ENCODE results near the gene MEF2D. TPM values are rescaled to one million over a fixed set of nuclear protein-coding genes. Genes with fewer than 3 reads are reported as not detected.

Gene MEF2D
- total RNA-seq, 1 experiment from 2014 or later: 18.7 TPM

DNA sequence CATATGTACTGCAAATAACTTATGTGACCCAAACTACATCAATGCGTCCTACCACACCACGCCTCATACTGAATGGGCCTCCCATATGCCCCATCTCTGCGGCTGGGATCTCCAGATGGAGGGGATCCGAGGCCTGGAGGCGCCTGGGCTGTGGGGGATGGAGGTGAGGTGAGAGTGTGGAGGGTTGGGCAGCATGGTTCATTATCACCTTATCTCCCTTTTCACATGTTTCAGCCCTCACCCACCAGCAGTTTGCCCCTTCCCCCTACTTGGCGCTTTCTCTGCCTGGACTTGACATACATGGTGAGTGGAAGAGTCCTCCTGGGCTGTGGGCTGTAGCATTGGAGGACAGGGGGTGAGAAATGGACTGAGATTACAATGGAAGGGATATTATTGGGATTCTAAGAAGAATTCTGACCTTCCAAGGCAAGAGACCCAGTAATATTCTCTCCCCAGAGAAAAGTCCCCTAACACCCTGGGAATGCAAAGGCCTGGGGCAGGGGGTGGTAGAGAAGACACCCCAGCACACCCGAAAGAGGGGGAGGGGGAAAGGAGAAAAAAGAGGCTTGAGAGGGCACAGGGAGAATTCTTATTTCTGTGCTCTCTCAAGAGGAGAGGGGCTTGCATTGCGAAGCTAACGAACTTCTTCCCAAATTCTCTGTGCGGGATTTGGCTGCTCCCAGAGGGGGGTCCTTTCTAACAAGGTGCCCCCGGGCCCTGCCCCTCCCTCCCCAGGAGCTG, 61.4 kb downstream of the MEF2D start:
- DNase-seq: no peak
- peak overlapping the region; percentile 62 for H3K4me2 ChIP-seq (ENCODE audit: insufficient read depth, insufficient read length, low read length)

More for the DNA sequence above, 61.4 kb downstream of the MEF2D start:
- H4K20me1 ChIP-seq (ENCODE audit: control insufficient read depth, insufficient read depth, insufficient read length): no peaks in the 10 kb centered on the region
- Mint-ChIP-seq H3K27ac (no peak overlapping the region), H3K9me3 (peaks cover 4 to 7% of the 10 kb centered on the region in 2 experiments; a peak in 4 of 5 replicates), H3K4me3 (peak overlapping the region in 1 of 2 experiments; percentile 77; a peak in 2 of 5 replicates), H3K27me3 (ENCODE audit: low read depth) (peaks cover 100% of the 10 kb centered on the region), H3K36me3 (ENCODE audit: insufficient read depth in 1 of 3, low read depth in 3 of 3) (peaks cover 0 to 1% (median 0%) of the 10 kb centered on the region in 3 experiments; a peak in 1 of 7 replicates), H3K4me1 (peaks cover 31 to 48% of the 10 kb centered on the region in 2 experiments)
- no peaks in the 10 kb centered on the region; the same call in 1 of the 2 replicates for H3K4me1 ChIP-seq (ENCODE audit: insufficient read depth, low read length)
- H2BK5ac ChIP-seq (ENCODE audit: insufficient read length, low read length): no peak overlapping the region
- H2BK20ac ChIP-seq (ENCODE audit: low read depth, low read length, poor library complexity, severe bottlenecking): no peak overlapping the region
- H2BK120ac ChIP-seq (ENCODE audit: low read depth, low read length, poor library complexity, severe bottlenecking): no peak overlapping the region
- no peak overlapping the region for H3K23ac ChIP-seq (ENCODE audit: insufficient read length, low read depth, low read length)
- H3T11ph ChIP-seq (ENCODE audit: low read length): no peak overlapping the region
- peaks cover 89% of the 10 kb centered on the region for H3K27me3 ChIP-seq (ENCODE audit: insufficient read depth, low read length)
- H3K14ac ChIP-seq (ENCODE audit: insufficient read depth, low read length): no peak overlapping the region
- no peak overlapping the region for H3K4ac ChIP-seq (ENCODE audit: low read depth, low read length)
- no peak for TF ChIP-seq CTCF (conservative IDR thresholded peaks at IDR 0.05)
- no peak overlapping the region for H2BK12ac ChIP-seq (ENCODE audit: insufficient read length, low read depth, low read length)
- no peak overlapping the region for H2BK15ac ChIP-seq (ENCODE audit: low read depth, low read length)
- H4K8ac ChIP-seq (replicated peaks; ENCODE audit: insufficient read length, low read depth, low read length): no peak overlapping the region
- no peaks in the 10 kb centered on the region for H3K79me1 ChIP-seq (ENCODE audit: insufficient read depth, low read depth, low read length, poor library complexity, severe bottlenecking)
- no peak overlapping the region for H3K27ac ChIP-seq (ENCODE audit: insufficient read length, low read depth, low read length)
- WGBS (ENCODE audit: extremely low coverage, insufficient read length, low lambda C conversion rate): no CpG with 5 or more reads among the region's 11 CpGs
- H3K56ac ChIP-seq (ENCODE audit: insufficient read length, low read depth, low read length): no peak overlapping the region
- no peak overlapping the region for H3K9ac ChIP-seq (ENCODE audit: extremely low read depth, insufficient read length, low read length)
- H3K23me2 ChIP-seq (ENCODE audit: insufficient read length, low read depth, low read length, poor library complexity, severe bottlenecking): no peaks in the 10 kb centered on the region
- no peaks in the 10 kb centered on the region for H3K9me3 ChIP-seq (ENCODE audit: control insufficient read depth, low read depth, low read length)
- no peaks in the 10 kb centered on the region for H3K79me2 ChIP-seq (ENCODE audit: insufficient read depth, low read length)
- H4K91ac ChIP-seq (ENCODE audit: insufficient read length, low read depth, low read length): no peak overlapping the region
- no peak overlapping the region for H2AFZ ChIP-seq (ENCODE audit: low read length)
- H2AK5ac ChIP-seq (ENCODE audit: insufficient read length, low read length): no peak overlapping the region
- no peak overlapping the region for H3K18ac ChIP-seq (ENCODE audit: insufficient read length, low read depth, low read length)
- H4K5ac ChIP-seq (ENCODE audit: insufficient read length, low read depth, low read length): no peak overlapping the region
